Nephron progenitor cell (in vitro differentiated cells): Measurements from ENCODE around the gene COX7C.

ENCODE experiments used
- DNase-seq: peaks from one replicate; pipeline ENCODE4 v3.0.0; 2021
- H3K27ac Mint-ChIP-seq: 2 replicates; pipeline ENCODE4 v1.8.0; 2021; ENCODE audit warnings: mild to moderate bottlenecking, moderate library complexity, mixed read lengths
- H3K27me3 Mint-ChIP-seq: 2 replicates; pipeline ENCODE4 v1.8.0; 2021; ENCODE audit warnings: mild to moderate bottlenecking, low read depth, mixed read lengths; ENCODE audit not compliant: poor library complexity
- H3K36me3 Mint-ChIP-seq: 2 replicates; pipeline ENCODE4 v1.8.0; 2021; ENCODE audit warnings: low read depth, mixed read lengths
- H3K4me1 Mint-ChIP-seq: 2 replicates; pipeline ENCODE4 v1.8.0; 2021; ENCODE audit warnings: mixed read lengths
- H3K4me3 Mint-ChIP-seq: 2 replicates; pipeline ENCODE4 v1.8.0; 2021; ENCODE audit warnings: mild to moderate bottlenecking, moderate library complexity, mixed read lengths
- H3K9me3 Mint-ChIP-seq: 2 replicates; pipeline ENCODE4 v1.8.0; 2021; ENCODE audit warnings: mild to moderate bottlenecking, moderate library complexity, mixed read lengths
- CTCF ChIP-seq: fragments of 200-600 bp; sonication (generic); IDR thresholded peaks from 2 replicates; pipeline ENCODE4 v1.5.0; 2021; ENCODE audit warnings: antibody characterized with exemption

The COX7C gene

GRCh38 chr5:86626149-86626548 is 8.4 kb downstream of the COX7C start:
- no peak for DNase-seq
- no peak overlapping the region for H3K27ac Mint-ChIP-seq
- H3K4me1 Mint-ChIP-seq: no peaks in the 10 kb centered on the region
- H3K27me3 Mint-ChIP-seq: peaks cover 6% of the 10 kb centered on the region
- H3K36me3 Mint-ChIP-seq: peaks cover 11% of the 10 kb centered on the region
- TF ChIP-seq CTCF: no peak
- no peak overlapping the region for H3K4me3 Mint-ChIP-seq
- H3K9me3 Mint-ChIP-seq: no peaks in the 10 kb centered on the region

DNA sequence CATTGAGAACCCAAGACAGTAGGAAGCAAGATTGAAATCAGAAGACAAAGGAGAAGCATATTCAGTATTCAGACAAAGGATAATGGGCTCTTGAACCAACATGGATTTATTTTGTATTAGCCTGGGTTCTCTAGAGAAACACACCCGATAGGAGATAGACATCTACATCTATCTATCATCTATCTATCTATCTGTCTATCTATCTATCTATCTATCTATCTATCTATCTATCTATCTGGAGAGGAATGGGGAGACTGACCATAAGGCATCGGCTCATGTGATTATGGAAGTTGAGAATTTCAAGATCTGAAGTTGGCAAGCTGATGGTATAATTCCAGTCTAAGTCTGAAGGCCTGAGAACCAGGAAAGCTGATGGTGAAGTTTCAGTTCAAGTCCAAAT is 13.4 kb downstream of the COX7C start:
- Mint-ChIP-seq H3K4me3 (no peak overlapping the region), H3K4me1 (no peaks in the 10 kb centered on the region), H3K36me3 (no peaks in the 10 kb centered on the region), H3K27ac (no peak overlapping the region), H3K9me3 (no peaks in the 10 kb centered on the region), H3K27me3 (peaks cover 4% of the 10 kb centered on the region)
- TF ChIP-seq CTCF: no peak
- no peak for DNase-seq

DNA sequence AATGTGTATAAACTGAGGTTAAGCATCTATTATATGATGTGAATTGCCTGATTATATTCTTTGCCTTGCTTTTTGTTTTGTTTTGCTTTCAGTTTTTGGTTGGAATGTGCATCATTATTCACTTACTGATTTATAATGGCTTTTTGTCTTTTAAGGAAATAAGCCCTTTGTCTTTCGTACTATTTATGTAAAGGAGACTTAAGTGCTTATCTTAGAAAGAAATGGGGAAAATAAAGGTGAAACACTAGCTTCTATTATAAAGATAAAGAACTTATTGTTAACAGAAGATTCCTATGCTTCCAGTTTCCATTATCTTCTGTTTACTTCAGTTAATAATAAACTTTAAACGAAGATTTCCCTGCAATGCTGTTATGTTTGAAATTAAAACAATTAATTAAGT is 23.3 kb downstream of the COX7C start:
- H3K4me3 Mint-ChIP-seq: no peak overlapping the region
- no peak overlapping the region for H3K27ac Mint-ChIP-seq
- H3K9me3 Mint-ChIP-seq: no peaks in the 10 kb centered on the region
- H3K4me1 Mint-ChIP-seq: no peaks in the 10 kb centered on the region
- DNase-seq: no peak
- peaks cover 3% of the 10 kb centered on the region for H3K27me3 Mint-ChIP-seq
- no peak for TF ChIP-seq CTCF
- no peaks in the 10 kb centered on the region for H3K36me3 Mint-ChIP-seq

GRCh38 chr5:86644843-86645242 is 27.1 kb downstream of the COX7C start:
- DNase-seq: no peak
- no peak overlapping the region for H3K4me3 Mint-ChIP-seq
- H3K27me3 Mint-ChIP-seq: no peaks in the 10 kb centered on the region
- no peaks in the 10 kb centered on the region for H3K4me1 Mint-ChIP-seq
- H3K36me3 Mint-ChIP-seq: no peaks in the 10 kb centered on the region
- H3K27ac Mint-ChIP-seq: no peak overlapping the region
- no peak for TF ChIP-seq CTCF
- no peaks in the 10 kb centered on the region for H3K9me3 Mint-ChIP-seq

GRCh38 chr5:86645885-86646284 is 28.1 kb downstream of the COX7C start:
- Mint-ChIP-seq H3K9me3 (no peaks in the 10 kb centered on the region), H3K4me1 (no peaks in the 10 kb centered on the region), H3K36me3 (no peaks in the 10 kb centered on the region), H3K27ac (no peak overlapping the region), H3K4me3 (no peak overlapping the region), H3K27me3 (no peaks in the 10 kb centered on the region)
- DNase-seq: no peak
- TF ChIP-seq CTCF: no peak

DNA sequence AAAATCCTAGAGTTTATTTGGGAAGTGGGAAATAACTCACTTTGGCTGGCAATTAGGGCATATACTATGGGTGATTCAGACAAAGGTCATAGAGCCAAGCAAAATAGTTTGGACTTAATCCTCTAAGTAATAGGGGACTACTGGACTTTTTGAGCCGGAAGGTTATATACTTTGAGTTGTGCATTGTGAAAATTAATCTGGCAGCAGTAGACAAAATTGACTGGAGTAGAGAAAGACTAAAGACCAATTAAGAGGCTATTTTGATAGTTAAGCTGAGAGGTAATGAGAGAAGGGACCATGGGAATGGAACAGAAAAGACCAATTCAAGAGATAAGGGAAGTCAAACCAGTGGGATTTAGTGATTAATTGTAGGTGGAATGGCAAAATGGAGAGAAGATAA is 28.9 kb downstream of the COX7C start:
- H3K36me3 Mint-ChIP-seq: no peaks in the 10 kb centered on the region
- H3K4me3 Mint-ChIP-seq: no peak overlapping the region
- no peaks in the 10 kb centered on the region for H3K9me3 Mint-ChIP-seq
- no peak overlapping the region for H3K27ac Mint-ChIP-seq
- H3K4me1 Mint-ChIP-seq: no peaks in the 10 kb centered on the region
- no peaks in the 10 kb centered on the region for H3K27me3 Mint-ChIP-seq
- no peak for DNase-seq
- TF ChIP-seq CTCF: no peak
